Activated CD8-positive, alpha-beta memory T cell treated with anti-CD3 and anti-CD28 coated beads for 48 hours (primary cell): ENCODE measurements around the gene STK26.
"Not testable (repeated sequence)": the region's sequence is repeated elsewhere in the genome, so short reads cannot be mapped to it uniquely, and the experiment has no call there.

ENCODE experiments used
- DNase-seq, 3 experiments: peaks; one replicate each; pipeline ENCODE4 v3.0.0-alpha.2; 2020; ENCODE audit warnings: low read depth in 2 of 3, low spot score in 2 of 3

Gene STK26

GRCh38 chrX:132093239-132093860, 70.2 kb downstream of the STK26 start:
- DNase-seq, result no peak

- DNase-seq, result no peak
Measured at GRCh38 chrX:132094164-132094563, 71.1 kb downstream of the STK26 start.

GRCh38 chrX:132098704-132099103, 75.6 kb downstream of the STK26 start:
- not testable (repeated sequence) for DNase-seq

- DNase-seq, result no peak
Measured at GRCh38 chrX:132101206-132101605, 78.1 kb downstream of the STK26 start.

- no peak for DNase-seq
Measured at GRCh38 chrX:132101799-132102198, 78.7 kb downstream of the STK26 start.

- no peak for DNase-seq
Measured at GRCh38 chrX:132107291-132107690, 84.2 kb downstream of the STK26 start.

- no peak for DNase-seq
Measured at GRCh38 chrX:132114607-132115006, 91.5 kb downstream of the STK26 start.

- DNase-seq, result no peak
Measured at GRCh38 chrX:132115792-132116191, 92.7 kb downstream of the STK26 start.

- no peak for DNase-seq
Measured at GRCh38 chrX:132118358-132118757, 95.3 kb downstream of the STK26 start.

- no peak for DNase-seq
Measured at GRCh38 chrX:132119283-132119682, 96.2 kb downstream of the STK26 start.

- no peak for DNase-seq
Measured at GRCh38 chrX:132119821-132120515, 96.9 kb downstream of the STK26 start.

- no peak for DNase-seq
Measured at GRCh38 chrX:132120913-132121312, 97.8 kb downstream of the STK26 start.
